LNCAP (cell line): Measurements from ENCODE around the gene HOXB3.

ENCODE experiments used
- CTCF ChIP-seq: fragments of 450-650 bp; IDR thresholded peaks from 2 replicates; pipeline ENCODE4 v1.5.1; 2017; ENCODE audit warnings: mild to moderate bottlenecking

Gene HOXB3

GRCh38 chr17:48500435-48501426 is 89.3 kb downstream of the HOXB3 start:
- no peak for TF ChIP-seq CTCF

GRCh38 chr17:48499735-48500434 is 90.2 kb downstream of the HOXB3 start:
- TF ChIP-seq CTCF: no peak

- no peak for TF ChIP-seq CTCF
Measured at GRCh38 chr17:48499248-48499647, 90.8 kb downstream of the HOXB3 start.
